Eye (tissue), 1 donor: Measurements from ENCODE around the gene RNASE8.
"Not testable (repeated sequence)": the region's sequence is repeated elsewhere in the genome, so short reads cannot be mapped to it uniquely, and the experiment has no call there.

Experiments
- DNase-seq: peaks from one replicate; pipeline ENCODE4 v3.0.0-alpha.2; 2015

The RNASE8 gene

DNA sequence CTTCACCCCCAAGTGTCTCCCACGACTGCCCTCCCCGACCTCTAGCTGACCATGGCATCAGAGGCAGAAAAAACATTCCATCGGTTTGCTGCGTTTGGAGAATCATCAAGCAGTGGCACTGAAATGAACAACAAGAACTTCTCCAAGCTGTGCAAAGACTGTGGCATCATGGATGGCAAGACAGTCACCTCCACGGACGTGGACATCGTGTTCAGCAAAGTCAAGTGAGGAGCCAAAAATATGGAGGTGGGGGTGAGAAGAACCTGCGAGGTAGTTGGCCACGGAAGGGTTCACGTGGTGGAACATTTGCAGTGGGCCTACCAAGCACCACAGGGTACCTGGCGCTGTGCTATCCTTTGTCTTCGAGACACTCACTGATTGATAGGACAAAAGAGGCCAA, 27.1 kb upstream of the RNASE8 start:
- DNase-seq, result no peak

DNA sequence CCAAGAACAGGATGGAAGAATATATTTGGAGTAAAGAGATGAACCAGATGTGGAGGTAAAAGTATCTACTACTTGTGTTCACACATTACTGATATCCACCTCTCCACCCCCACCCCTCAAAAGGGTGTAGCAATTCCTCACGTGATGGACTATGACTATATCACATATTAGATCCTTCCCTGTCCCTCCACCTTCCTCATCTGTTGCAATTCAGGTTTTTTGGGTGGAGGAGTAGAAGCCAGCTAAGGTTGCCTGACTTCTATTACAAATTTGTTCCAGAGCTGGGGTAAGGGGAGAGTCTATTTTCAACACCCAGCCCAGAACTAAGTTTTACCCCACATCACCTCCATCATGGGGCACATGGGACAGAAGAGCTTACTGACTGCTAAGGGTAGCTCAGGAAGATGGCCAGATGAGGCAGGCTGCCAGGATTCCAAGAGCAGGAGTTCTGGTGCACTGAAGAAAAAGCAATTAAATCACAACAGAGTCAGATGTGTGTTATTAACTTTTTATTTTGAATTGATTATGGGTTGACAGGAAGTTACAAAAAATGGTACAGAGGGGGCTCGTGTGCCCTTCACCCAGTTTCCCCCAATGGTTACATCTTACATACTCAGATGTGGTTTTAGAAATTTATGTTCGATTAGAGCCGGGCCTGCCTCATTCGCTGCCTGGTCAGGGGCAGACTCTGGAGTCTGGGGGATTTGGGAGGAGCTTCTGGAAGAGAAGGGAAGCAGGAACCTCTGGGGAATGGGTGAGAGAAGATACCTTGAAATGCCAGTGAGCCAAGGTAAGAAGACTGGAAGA, 25.1 kb upstream of the RNASE8 start:
- DNase-seq, result no peak

DNA sequence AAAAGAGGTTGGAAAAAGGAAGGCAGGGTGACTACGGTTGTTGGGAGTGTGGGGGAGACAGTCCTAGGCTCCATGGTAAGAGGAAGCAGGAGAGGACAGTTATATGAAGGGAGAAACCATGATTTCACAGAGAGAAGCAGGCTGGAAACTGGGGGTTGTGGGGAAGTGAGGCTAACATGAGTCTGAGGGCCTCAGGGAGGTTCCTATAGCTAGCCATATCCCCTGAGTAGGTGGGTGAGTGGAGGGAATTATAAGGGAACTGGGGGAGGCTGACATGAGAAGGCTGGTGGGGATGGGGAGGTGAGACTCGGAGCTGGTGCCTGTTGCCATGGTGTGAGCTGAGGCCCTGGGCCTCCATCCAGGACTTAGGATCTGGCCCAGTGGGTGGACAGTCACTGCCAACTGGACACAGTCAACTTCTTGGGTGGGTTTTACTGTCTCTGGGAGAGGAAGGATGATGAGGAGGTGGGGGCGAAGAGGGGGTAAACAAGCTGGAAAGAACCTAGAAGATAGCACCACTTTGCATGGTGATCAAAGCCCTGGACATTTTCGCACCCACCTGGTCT, 24.4 kb upstream of the RNASE8 start:
- DNase-seq, result no peak

DNA sequence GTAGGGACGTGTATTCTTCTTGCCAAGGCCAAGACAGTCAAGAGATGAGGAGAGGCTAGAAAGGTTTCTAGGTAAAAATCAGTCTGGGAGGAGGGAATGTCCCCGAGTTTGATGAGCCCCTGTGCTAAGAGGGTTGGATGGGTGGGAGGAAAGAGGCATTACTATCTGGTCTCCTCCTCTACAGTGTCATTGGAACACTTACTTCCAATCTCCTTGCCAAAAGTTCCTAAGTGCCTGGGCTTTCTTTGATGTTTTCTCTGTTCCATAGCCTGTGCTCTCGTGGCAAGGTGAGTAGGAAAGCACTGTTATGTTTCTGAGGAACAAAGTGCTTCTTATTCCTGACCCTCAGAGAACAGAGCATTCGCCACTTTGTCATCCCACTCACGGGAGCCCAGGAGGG, 22.9 kb upstream of the RNASE8 start, which contains the start of gene RNASE13:
TSS of gene RNASE13 (minus strand) at position 101 of the 400 bp plus-strand sequence. CDS start 519 bp downstream, outside the sequence.
- DNase-seq, result no peak

DNA sequence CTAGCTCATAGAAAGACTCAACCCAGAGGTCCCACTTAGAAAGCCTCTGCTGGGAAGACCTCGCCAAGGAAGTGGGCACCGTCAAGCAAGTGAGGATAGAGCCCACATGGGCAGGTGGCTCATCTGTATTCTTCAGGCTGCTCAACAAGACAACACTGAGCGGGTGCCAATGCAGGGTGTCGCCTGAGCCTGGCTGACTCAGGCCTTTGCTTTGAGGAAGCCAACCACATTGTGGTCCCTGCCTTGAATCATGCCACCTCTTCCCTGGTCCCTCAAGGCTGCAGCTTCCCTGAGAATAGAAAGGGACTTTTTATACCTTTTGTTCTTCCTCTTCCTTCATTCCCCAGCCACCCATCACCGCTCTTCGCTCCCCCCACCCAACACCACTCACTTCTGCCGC, 20.9 kb upstream of the RNASE8 start:
- DNase-seq, result no peak

DNA sequence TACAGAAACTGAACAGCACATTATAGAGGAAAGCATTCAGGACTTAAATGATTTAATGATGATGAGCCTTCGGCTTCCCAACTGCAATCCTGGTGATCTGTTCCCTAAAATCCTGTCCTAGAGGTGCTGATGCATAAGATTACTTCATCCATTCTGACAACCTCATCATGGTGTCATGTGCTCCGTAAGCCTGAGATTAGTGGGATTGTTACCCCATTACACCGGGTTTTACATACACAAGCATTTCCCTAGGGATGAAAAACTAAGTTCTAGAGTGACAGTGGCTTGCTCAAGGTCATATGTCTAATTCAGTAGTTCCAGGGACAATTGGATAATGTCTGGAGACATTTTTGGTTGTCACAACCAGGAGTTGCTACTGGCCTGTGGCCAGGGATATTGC, 20.5 kb upstream of the RNASE8 start:
- DNase-seq, result no peak

DNA sequence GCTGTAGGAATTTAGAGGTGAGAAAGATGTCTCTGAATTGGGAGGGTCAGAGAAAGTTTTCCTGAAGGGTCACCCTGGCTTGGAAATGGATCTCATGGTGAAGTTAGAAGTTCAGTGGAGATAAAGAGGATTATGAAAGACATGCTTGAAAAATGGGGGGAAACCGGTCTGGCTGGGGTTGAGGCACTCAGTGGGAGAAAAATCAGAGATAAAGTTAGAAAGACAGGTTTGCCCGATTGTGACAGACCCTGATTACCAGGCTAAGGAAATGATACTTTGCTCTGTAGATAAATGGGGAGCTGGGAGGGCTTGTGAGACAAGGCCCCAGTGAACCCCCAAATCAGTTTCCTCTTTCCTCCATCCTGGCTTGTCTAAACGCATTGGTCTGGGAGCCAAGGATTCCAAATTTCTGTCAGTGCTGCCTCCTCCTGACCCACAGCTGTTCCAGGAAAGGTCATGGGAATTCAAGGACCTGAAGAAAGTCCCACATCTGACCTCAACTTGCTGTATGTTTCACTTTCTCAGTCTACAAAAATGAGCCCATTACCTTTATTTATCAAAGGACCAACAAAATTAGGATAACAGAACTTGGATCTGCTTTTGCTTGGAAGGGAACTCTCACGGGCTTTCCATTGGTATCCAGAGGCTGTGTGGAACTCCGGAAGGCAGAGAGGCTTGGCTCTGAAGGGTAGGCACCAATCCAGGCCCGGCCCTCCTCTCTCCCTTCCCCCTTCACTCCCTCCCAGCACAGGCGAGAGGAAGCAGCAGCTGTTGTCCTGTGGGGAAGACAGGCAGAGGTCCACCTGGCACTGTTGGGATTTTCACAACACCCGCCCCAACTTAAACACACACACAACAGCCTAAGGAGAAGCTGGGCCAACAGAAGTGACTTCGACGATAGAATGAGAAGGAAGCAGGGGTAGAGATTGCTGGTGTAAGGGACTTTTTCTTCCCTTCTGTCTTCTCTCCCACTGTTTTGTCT, 18.9 kb upstream of the RNASE8 start:
- peak; percentile 82 for DNase-seq

DNA sequence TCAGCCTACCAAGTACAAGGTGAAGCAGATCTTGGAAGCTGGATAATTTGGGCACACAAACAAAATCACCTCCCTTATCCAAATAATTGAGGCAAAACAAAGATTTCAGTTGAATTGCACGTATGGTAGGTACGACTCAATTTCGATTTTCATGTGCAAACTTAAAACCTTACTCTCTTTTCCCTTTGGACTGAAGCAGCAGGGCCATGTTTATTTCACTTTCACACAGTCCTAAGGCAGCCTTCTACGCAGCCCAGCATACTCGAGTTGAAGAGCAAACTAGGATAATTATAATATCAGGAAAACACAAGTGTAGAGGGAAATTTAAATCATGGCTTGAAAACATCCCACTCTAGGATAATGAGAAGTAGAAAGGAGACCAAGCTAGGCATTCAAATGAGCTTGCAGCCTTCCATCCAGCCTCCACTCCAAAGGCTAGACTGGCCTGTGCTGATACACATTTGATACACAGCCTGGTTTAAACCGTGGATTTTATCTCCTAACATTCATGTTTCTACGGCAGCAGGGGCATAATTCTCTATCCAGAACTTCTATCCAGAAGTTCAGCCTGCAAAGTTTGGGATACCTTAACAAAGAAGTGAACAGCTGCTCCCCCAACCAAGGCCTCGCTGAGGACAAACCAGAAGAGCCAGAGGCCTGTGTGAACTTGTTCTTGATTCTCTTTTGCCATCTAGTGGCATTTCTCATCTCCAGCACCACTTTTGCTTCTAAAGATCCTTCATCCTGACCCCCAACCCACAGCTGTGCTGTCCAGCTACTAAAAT, 17.8 kb upstream of the RNASE8 start:
- peak; percentile 90 for DNase-seq

DNA sequence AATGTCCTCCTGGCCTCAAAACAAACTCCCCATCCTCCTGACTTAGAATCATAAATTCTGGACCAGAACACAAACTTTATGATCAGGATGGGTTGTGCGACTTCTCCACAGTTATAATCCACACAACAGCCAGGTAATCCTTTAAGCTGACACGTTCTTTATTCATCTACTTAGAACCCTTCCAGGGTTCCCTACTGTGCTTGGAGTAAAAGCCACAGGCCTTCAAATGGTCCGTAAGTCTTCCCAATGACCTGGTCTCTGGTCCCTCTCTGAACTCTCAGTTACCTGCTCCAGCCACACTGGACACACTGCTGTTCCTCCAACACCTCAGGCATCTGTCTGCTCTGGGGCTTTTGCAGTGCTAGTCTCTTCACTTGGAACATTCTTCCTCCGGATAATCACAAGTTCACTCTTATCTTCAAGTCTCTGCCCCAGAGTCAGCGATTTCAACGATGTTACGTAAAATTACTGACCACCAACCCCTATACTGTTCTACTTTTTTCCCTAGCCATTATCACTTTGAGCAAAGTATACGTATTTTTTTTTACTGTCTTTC, 17.2 kb upstream of the RNASE8 start:
- DNase-seq, result no peak

DNA sequence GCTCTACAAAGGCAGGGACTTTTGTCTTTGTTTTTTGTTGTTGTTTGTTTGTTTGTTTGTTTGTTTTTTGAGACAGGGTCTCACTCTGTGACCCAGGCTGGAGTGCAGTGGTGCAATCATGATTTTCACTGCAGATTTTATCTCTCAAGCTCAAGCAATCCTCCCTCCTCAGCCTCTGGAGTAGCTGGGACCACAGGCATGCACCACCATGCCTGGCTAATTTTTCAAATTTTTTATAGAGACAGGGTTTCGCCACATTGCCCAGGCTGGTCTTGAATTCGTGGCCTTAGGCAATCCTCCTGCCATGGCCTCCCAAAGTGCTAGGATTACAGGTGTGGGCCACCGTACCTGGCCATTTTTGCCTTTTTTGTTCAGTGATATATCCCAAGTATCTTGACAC, 16.7 kb upstream of the RNASE8 start:
- DNase-seq, result not testable (repeated sequence)

DNA sequence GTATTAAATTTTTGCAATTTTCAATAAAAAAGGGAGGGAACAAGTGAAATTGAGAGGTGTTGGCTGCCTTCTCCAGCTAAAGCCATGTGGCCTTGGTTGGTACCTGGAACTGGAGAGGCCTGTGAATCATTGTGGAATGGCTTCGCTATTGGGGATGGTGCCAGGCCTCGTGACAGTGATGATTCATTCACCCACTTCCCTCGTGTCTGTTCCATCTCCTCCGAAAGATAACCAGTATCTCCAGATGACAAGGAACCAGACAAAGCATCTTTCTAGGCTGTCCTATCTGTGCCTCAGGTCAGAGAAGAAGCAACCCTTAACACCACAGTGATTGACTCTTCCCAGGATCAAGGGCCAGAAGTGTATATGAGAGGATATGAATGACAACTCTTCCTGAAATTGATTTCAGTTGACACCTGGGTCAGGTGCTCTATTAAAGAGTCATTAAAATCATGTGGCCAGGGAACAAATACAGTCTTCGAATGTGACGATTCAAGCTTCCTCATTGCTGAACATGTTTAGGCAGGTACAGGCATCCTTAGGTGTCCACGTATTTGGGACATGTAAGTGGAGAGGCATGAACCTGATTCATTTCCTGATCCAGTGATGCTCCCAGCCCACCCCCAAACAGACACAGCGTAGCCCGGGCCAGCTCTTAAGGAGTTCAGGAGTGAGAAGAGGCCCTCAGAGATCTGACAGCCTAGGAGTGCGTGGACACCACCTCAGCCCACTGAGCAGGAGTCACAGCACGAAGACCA, 15.8 kb upstream of the RNASE8 start, which contains the start of gene RNASE7:
TSS of gene RNASE7 (plus strand) at position 687 of the 758 bp plus-strand sequence. CDS start 631 bp downstream, outside the sequence.
- no peak for DNase-seq

DNA sequence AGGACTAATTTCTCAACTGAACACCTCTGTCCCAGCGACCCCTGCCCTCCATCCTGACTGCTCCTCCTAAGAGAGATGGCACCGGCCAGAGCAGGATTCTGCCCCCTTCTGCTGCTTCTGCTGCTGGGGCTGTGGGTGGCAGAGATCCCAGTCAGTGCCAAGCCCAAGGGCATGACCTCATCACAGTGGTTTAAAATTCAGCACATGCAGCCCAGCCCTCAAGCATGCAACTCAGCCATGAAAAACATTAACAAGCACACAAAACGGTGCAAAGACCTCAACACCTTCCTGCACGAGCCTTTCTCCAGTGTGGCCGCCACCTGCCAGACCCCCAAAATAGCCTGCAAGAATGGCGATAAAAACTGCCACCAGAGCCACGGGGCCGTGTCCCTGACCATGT, 14.7 kb upstream of the RNASE8 start:
- DNase-seq, result no peak

DNA sequence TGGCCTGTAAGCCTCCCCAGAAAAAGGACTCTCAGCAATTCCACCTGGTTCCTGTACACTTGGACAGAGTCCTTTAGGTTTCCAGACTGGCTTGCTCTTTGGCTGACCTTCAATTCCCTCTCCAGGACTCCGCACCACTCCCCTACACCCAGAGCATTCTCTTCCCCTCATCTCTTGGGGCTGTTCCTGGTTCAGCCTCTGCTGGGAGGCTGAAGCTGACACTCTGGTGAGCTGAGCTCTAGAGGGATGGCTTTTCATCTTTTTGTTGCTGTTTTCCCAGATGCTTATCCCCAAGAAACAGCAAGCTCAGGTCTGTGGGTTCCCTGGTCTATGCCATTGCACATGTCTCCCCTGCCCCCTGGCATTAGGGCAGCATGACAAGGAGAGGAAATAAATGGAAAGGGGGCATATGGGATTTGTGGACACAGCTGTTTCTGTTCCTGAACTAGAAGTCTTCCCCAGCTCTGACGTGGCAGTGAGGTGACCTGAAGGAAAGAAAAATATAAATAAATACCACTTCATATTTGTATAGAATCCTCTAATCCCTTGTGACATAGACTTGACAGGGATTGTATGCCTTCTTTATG, 14.1 kb upstream of the RNASE8 start:
- no peak for DNase-seq

DNA sequence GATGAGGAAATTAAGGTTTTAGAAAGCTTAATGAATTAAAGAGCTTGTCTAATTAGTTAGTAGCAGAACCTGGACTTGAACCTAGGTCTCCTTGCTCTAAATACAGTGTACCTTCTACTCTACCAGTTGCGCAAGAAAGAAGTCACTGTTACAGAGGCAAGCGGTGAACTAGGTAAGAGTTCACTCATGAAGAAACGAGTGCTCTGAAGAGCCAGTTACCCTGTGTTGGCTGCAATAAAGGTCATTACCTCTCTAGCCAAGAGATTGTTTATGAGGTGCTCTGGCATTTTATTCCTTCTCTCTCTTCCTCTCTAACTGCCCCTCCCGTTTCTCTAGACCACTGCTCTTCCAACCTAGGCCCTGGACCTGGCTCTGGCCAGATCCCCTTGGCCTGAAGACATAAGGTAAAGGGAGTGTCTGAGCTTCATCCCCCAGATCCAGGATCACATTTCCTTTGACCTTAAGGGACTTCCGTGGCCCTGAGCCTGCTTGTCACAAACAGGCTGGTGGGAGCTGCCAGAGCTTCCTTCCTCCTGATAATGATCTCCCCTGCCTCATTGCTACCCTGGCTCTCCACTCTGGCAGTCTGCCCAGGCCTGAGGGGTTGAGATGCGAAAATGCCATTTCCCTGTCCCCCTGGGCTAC, 13.5 kb upstream of the RNASE8 start:
- no peak for DNase-seq

DNA sequence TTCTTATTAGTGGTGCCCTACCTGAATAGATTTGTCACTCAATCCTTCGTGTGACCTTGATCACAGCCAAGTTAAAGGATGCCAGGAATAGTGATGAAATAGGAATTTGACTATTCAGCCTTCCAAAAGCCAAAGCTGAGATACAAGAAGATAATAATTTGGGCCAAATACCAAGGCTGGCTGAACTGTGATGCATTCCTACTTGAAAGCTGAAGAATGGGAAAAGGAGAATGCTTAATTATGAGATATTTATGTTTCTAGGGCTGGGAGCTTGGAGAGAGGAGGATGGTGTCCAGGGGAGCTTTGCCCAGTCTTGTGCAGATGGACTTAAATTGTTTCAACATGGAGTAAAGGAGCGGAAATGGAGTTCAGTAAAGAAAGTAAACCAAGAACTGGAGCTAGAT, 10.2 kb upstream of the RNASE8 start:
- no peak for DNase-seq

DNA sequence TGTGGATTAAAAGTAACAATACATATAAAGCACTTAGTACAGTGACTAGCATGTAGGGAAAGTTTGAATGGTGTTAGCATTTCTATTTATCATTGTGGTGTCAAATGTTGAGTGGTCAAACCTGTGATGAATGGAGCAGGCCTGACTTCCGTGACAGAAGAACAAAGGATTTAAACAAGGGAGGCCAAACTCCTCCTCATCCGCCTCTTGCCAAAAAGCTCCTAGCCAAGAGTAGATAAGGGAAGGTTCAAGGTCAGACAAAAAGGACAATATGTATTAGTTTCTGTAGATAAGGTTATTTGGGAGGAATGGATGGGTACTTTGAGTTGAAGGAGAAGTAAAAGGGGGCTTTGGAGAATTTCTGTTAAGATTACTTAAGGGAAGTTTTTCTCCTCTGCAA, 9.0 kb upstream of the RNASE8 start:
- DNase-seq, result no peak

DNA sequence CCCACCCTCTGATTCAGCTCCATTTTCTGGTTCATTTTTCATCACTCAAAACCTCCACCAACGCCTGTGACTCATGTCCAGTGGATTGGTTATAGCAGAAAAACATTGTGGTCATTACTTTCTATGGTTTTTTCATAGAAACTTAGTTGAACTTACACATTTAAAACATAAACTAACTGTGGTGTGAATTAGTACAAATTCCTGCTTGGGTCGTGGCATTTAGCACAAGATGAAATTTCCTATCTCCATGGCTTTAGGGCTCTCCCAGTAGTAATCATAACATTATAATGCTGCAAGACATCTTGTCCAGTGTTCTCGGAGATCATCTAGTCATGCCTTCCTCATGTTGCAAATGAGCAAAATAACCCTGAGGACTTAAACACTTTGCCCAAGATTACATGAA, 8.3 kb upstream of the RNASE8 start:
- DNase-seq, result no peak

DNA sequence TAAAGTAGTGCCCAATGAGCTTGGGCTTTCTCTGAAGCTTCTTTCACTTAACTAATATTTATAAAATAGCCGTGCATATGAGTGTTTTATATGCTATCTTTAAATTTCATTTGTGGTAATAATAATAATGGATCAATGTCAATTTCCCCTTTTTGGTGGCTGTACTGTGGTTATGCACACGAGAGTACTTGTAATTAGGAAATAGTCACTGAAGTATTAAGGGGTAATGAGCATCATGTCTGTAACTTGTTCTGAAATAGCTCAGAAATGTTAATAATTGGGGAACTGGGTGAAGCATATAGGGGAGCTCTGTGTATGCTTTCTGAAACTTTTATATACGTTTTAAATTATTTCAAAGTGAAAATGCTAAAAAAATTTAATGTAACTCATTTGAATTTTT, 7.0 kb upstream of the RNASE8 start:
- DNase-seq, result no peak

DNA sequence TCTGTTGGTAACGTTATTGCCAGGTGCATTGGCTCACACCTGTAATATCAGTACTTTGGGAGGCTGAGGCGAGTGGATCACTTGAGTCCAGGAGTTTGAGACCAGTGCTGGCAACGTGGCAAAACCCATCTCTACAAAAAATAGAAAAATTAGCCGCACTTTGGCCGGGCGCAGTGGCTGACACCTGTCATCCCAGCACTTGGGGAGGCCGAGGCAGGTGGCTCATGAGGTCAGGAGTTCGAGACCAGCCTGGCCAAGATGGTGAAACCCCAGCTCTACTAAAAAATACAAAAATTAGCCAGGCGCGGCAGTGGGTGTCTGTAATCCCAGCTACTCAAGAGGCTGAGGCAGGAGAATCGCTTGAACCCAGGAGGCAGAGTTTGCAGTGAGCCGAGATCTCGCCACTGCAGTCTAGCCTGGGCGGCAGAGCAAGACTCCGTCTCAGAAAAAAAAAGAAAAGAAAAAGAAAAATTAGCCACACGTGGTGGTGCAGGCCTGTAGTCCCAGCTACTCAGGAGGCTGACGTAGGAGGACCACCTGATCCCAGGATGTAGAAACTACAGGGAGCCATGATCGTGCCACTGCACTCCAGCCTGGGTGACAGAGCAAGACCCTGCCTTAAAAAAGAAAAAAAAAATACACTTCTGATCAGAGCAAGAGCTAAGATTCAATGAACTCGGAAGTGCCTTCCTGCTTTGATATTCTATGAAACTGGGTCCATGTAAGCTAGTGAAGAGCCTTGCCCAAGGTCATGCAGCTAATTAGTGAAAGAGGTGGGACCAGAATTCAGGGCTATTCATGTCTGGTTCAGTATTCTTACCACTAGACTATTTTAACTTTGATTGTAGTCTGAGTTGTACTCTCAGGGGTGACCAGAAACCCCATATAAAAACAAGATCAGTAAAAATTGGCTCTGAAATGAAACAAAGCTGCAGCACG, 4.2 kb upstream of the RNASE8 start:
- no peak for DNase-seq
